HepG2 (cell line): ENCODE results near the gene FOSB. TPM values are rescaled to one million over a fixed set of nuclear protein-coding genes. Genes with fewer than 3 reads are reported as not detected.

ENCODE experiments used
- ATAC-seq: fragments of 200-7000 bp; cut with Tn5 transposase; 3 replicates; pipeline ENCODE4 v1.9.1; 2020; ENCODE audit warnings: mild to moderate bottlenecking, moderate library complexity
- BruUV-seq: library from RNA; stranded (reverse); fragments of 400-500 nt; replicated peaks from 2 replicates; lab custom pipeline; 2021; lab: Mats Ljungman, UMichigan
- CTCF ChIA-PET: fragments of 300-600 bp; formaldehyde crosslinking; extraction: SDS; loops from one replicate; lab custom pipeline; 2021; ENCODE audit warnings: low total read pairs, inconsistent platforms, low intra/inter-chr PET ratio; lab: Yijun Ruan, JAX
- POLR2A ChIA-PET: fragments of 350-600 bp; sonication (Branson Sonifier 250); formaldehyde crosslinking; loops from one replicate; lab custom pipeline; 2020; ENCODE audit warnings: antibody characterized with exemption, inconsistent platforms; lab: Yijun Ruan, JAX
- DNase-seq: peaks from one replicate; pipeline ENCODE4 v3.0.0-alpha.2; 2015; ENCODE audit warnings: low spot score
- FAIRE-seq: peaks from 3 replicates; lab custom pipeline; 2011; peaks lifted over from hg19 to GRCh38; lab: Jason Lieb, UNC
- H2AFZ ChIP-seq: one replicate; pipeline ENCODE4 v1.6.1; 2011; ENCODE audit warnings: low read length, inconsistent platforms
- H3K27ac ChIP-seq: fragments of 300-600 bp; 3 replicates; pipeline ENCODE4 v1.8.0; 2011; ENCODE audit warnings: mixed run types, mild to moderate bottlenecking, mixed read lengths, low read length, inconsistent platforms; ENCODE audit not compliant: insufficient read depth; ENCODE audit errors: extremely low read length
- H3K27me3 ChIP-seq, 2 experiments: fragments of 200-600 bp in 1 of 2; 2 replicates in 1 of 2; 3 replicates in 1 of 2; pipeline versions ENCODE4 v1.6.0 to v1.8.0; 2011; ENCODE audit warnings: low read length in 2 of 2, mild to moderate bottlenecking in 2 of 2, moderate library complexity in 2 of 2, inconsistent platforms in 1 of 2; ENCODE audit not compliant: insufficient read depth in 2 of 2, control insufficient read depth in 1 of 2
- H3K36me3 ChIP-seq, 2 experiments: fragments of 200-600 bp in 1 of 2; replicated peaks in 1 of 2; 2 replicates in 1 of 2; 3 replicates in 1 of 2; pipeline versions ENCODE4 v1.5.1 to v1.8.0; 2011; ENCODE audit warnings: low read length in 2 of 2, inconsistent platforms in 1 of 2; ENCODE audit not compliant: insufficient read depth in 2 of 2, control insufficient read depth in 1 of 2
- H3K4me1 ChIP-seq: 2 replicates; pipeline ENCODE4 v1.5.1; 2012; ENCODE audit warnings: low read length, inconsistent platforms; ENCODE audit not compliant: insufficient read depth
- H3K4me2 ChIP-seq: 2 replicates; pipeline ENCODE4 v1.6.0; 2011; ENCODE audit warnings: low read depth, low read length, inconsistent platforms
- H3K4me3 ChIP-seq, 3 experiments: fragments of 200-600 bp in 1 of 3; sonication (generic), shearing (Covaris generic) in 1 of 3; replicated peaks in 1 of 3; 2 replicates each; pipeline ENCODE4 v1.5.1; 2011 to 2016; ENCODE audit warnings: low read length in 3 of 3, inconsistent platforms in 2 of 3, low read depth in 2 of 3, mild to moderate bottlenecking in 2 of 3, control low read depth in 1 of 3, mixed read lengths in 1 of 3; ENCODE audit not compliant: insufficient read depth in 1 of 3
- H3K79me2 ChIP-seq: one replicate; pipeline ENCODE4 v1.6.1; 2011; ENCODE audit warnings: low read length, inconsistent platforms; ENCODE audit not compliant: insufficient read depth
- H3K9ac ChIP-seq: 2 replicates; pipeline ENCODE4 v1.6.0; 2011; ENCODE audit warnings: mild to moderate bottlenecking, low read depth, low read length, inconsistent platforms; ENCODE audit not compliant: insufficient read depth
- H3K9me3 ChIP-seq: 2 replicates; pipeline ENCODE4 v1.5.1; 2012; ENCODE audit warnings: mild to moderate bottlenecking, low read length
- H4K20me1 ChIP-seq: 2 replicates; pipeline ENCODE4 v1.6.0; 2011; ENCODE audit warnings: inconsistent platforms, mild to moderate bottlenecking, low read length, moderate library complexity; ENCODE audit not compliant: insufficient read depth
- IKZF1 ChIP-seq: fragments of 450-650 bp; IDR thresholded peaks from 2 replicates; pipeline ENCODE4 v1.7.1; 2016
- NFYC ChIP-seq: IDR thresholded peaks from 2 replicates; pipeline ENCODE4 v1.6.1; 2016; ENCODE audit warnings: missing genetic modification reagents, missing compliant biosample characterization
- PHF8 ChIP-seq: sonication (generic); formaldehyde crosslinking; IDR thresholded peaks from 2 replicates; pipeline ENCODE4 v1.5.0; 2020; ENCODE audit warnings: missing genetic modification reagents
- PRPF4 ChIP-seq: fragments of 200-400 bp; formaldehyde crosslinking; IDR thresholded peaks from 2 replicates; pipeline ENCODE4 v1.6.1; 2016; ENCODE audit warnings: low read length, low read depth; ENCODE audit not compliant: poor library complexity, severe bottlenecking
- SP2 ChIP-seq: sonication (generic); formaldehyde crosslinking; IDR thresholded peaks from 2 replicates; pipeline ENCODE4 v1.5.1; 2020; ENCODE audit warnings: mild to moderate bottlenecking, missing genetic modification reagents
- ZMYM4 ChIP-seq: sonication (generic); formaldehyde crosslinking; IDR thresholded peaks from 2 replicates; pipeline ENCODE4 v1.8.1; 2023; ENCODE audit warnings: mild to moderate bottlenecking, missing genetic modification reagents
- ZNF660 ChIP-seq: sonication (generic); formaldehyde crosslinking; IDR thresholded peaks from 2 replicates; pipeline ENCODE4 v1.5.1; 2020; ENCODE audit warnings: mild to moderate bottlenecking, low read depth, missing genetic modification reagents, borderline replicate concordance
- WGBS: methylation state at CpG from one replicate; pipeline ENCODE4 v1.1.6; 2017; ENCODE audit warnings: low lambda C conversion rate; 5-methylcytosine and 5-hydroxymethylcytosine counted together
- in situ Hi-C: cut with HindIII; loops from 2 replicates; pipeline ENCODE4 v1.10.0; 2017; ENCODE audit warnings: low pct_unique_long_range_greater_than_20kb; ENCODE audit not compliant: extremely low pct_ligation_motif_present
- intact Hi-C: fragments of 100-400 bp; cut with micrococcal nuclease; formaldehyde crosslinking; loops from one replicate; pipeline ENCODE4 v1.10.0; 2022; ENCODE audit not compliant: unreplicated experiment
- polyA plus RNA-seq, 8 experiments: library from polyadenylated mRNA; depleted of rRNA in 3 of 8; stranded (reverse) in 7 of 8; unstranded in 1 of 8; fragments of >200 nt; fragmentation: Illumina TruSeq in 4 of 8; extraction: Trizol in 4 of 8; gene quantifications; 2 replicates each; pipeline versions ENCODE4 v1.2.1 to v1.2.3, GENCODE V29; 2011 to 2016; ENCODE audit warnings: low read depth in 4 of 8, missing spikeins in 1 of 8, mixed read lengths in 1 of 8; ENCODE audit not compliant: insufficient read depth in 1 of 8
- total RNA-seq, 5 experiments: library from RNA; depleted of rRNA; stranded (reverse); fragments of >200 nt; fragmentation: Illumina TruSeq; extraction: Trizol; gene quantifications; 2 replicates each; pipeline ENCODE4 v1.2.3, GENCODE V29; 2016; ENCODE audit warnings: low read depth in 1 of 5
- TF ChIP-seq, protein P1 (sequence below): sonication (generic); formaldehyde crosslinking; IDR thresholded peaks from 2 replicates; pipeline ENCODE4 v1.4.0; 2020; ENCODE audit warnings: missing genetic modification reagents
- TF ChIP-seq, protein P2 (sequence below), 2 experiments: sonication (generic) in 1 of 2; formaldehyde crosslinking in 1 of 2; IDR thresholded peaks; 2 replicates each; pipeline versions ENCODE4 v1.4.0 to v1.6.1; 2018 to 2020; ENCODE audit warnings: missing genetic modification reagents in 2 of 2, borderline replicate concordance in 1 of 2, low read depth in 1 of 2, mild to moderate bottlenecking in 1 of 2, missing biosample characterization in 1 of 2
- TF ChIP-seq, protein P3 (sequence below): sonication (generic); formaldehyde crosslinking; IDR thresholded peaks from 2 replicates; pipeline ENCODE4 v1.5.0; 2020; ENCODE audit warnings: missing genetic modification reagents
- TF ChIP-seq, protein P4 (sequence below): sonication (generic); formaldehyde crosslinking; IDR thresholded peaks from 2 replicates; pipeline ENCODE4 v1.5.0; 2020; ENCODE audit warnings: mild to moderate bottlenecking, missing genetic modification reagents
- TF ChIP-seq, protein P5 (sequence below): IDR thresholded peaks from 2 replicates; pipeline ENCODE4 v1.6.1; 2016; ENCODE audit warnings: missing compliant biosample characterization, missing genetic modification reagents, borderline replicate concordance
- TF ChIP-seq, protein P6 (sequence below): sonication (generic); formaldehyde crosslinking; conservative IDR thresholded peaks from 2 replicates; pipeline ENCODE4 v1.8.1; 2023; ENCODE audit warnings: missing genetic modification reagents

The FOSB gene
- total and polyA plus RNA-seq, 2 of the 13 experiments (the other 11 are each of a cell fraction or from before 2014, with no cell fraction given), result 2.8 to 6.0 TPM

DNA sequence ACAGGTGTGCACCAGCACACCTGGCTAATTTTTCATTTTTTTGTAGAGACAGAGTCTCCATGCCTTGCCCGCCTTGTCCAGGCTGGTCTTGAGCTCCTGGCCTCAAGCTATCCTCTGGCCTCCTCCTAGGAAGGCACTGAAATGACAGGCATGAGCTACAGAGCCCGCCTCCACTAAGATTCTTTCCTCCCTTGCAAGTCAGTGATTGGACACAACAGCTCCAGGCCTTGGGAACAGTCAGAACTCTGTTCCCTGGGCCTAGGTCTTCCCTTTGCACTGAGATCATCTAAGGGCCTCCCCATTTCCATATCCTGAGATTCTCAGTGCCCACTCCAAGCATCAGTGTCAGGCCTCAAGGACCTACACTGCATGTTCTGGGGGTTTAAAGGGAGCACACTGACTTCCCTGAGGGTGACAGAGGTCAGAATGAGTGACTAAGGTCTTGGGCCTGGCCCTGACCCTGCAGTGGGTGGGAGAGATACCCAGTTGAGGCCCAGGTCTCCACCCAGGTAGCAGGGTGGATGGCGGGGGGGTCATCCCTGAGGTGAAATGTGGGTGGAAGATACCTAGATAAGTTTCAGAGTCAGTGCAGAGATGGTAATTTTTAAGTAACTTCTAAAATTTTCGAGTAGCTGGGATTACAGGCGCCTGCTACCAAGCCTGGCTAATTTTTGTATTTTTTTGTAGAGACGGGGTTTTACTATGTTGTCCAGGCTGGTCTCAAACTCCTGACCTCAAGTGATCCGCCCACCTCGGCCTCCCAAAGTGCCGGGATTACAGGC, 26.7 kb upstream of the FOSB start:
- Histone ChIP-seq H3K9ac (peak overlapping the region; percentile 20; the same call in 1 of the 2 replicates), H3K36me3 (no peaks in the 10 kb centered on the region), H3K4me3 (peak overlapping the region in 1 of 3 experiments; percentile 77; a peak in 1 of 6 replicates), H2AFZ (no peak overlapping the region), H4K20me1 (no peaks in the 10 kb centered on the region), H3K4me1 (peaks cover 58% of the 10 kb centered on the region), H3K4me2 (peak overlapping the region; percentile 96), H3K27ac (no peak overlapping the region), H3K79me2 (no peaks in the 10 kb centered on the region), H3K9me3 (no peaks in the 10 kb centered on the region), H3K27me3 (no peaks in the 10 kb centered on the region)
- ChIA-PET CTCF (interaction anchor here (3.7 to 4.4 kb wide), 2 partner anchors 37 to 45 kb away, joined by 21 to 117 read pairs; no protein-coding TSS in a partner anchor), POLR2A (interaction anchor here (1.1 to 2.9 kb wide), 3 partner anchors 10 to 38 kb away, joined by 5 to 40 read pairs (median 11); partner anchors contain the start of gene FOSB)
- DNase-seq, result no peak
- no TSS peak for BruUV-seq
- FAIRE-seq, result peak; percentile 32
- intact Hi-C loops (no loop called here), in situ Hi-C loops (loop anchor here (5.0 kb wide), 1 partner anchor 36 kb away; no protein-coding TSS in a partner anchor)
- peak; percentile 24 for ATAC-seq
- 23% methylated on average over 9 of the region's 9 CpGs for WGBS
- TF ChIP-seq PHF8 (CRISPR knock-in tag) (no peak), ZNF660 (no peak), PRPF4 (no peak), ZMYM4 (no peak), NFYC (CRISPR knock-in tag) (peak; percentile 33; the same call in 1 of the 2 replicates), IKZF1 (no peak), SP2 (CRISPR knock-in tag) (0 out of 2 replicates have a peak, but pooled peaks have one; percentile 21)
- TF ChIP-seq, protein P1, sequence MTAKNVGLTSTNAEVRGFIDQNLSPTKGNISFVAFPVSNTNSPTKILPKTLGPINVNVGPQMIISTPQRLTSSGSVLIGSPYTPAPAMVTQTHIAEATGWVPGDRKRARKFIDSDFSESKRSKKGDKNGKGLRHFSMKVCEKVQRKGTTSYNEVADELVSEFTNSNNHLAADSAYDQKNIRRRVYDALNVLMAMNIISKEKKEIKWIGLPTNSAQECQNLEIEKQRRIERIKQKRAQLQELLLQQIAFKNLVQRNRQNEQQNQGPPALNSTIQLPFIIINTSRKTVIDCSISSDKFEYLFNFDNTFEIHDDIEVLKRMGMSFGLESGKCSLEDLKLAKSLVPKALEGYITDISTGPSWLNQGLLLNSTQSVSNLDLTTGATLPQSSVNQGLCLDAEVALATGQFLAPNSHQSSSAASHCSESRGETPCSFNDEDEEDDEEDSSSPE, result 0 out of 2 replicates have a peak, but pooled peaks have one; percentile 21
- TF ChIP-seq, protein P2, sequence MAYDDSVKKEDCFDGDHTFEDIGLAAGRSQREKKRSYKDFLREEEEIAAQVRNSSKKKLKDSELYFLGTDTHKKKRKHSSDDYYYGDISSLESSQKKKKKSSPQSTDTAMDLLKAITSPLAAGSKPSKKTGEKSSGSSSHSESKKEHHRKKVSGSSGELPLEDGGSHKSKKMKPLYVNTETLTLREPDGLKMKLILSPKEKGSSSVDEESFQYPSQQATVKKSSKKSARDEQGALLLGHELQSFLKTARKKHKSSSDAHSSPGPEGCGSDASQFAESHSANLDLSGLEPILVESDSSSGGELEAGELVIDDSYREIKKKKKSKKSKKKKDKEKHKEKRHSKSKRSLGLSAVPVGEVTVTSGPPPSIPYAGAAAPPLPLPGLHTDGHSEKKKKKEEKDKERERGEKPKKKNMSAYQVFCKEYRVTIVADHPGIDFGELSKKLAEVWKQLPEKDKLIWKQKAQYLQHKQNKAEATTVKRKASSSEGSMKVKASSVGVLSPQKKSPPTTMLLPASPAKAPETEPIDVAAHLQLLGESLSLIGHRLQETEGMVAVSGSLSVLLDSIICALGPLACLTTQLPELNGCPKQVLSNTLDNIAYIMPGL (CRISPR knock-in tag; IDR thresholded peaks at IDR 0.05; ENCODE audit: borderline replicate concordance in 1 of 2, low read depth in 1 of 2), result 0 out of 4 replicates have a peak, but pooled peaks of 1 of the 2 experiments have one; percentile 18
- TF ChIP-seq, protein P3, sequence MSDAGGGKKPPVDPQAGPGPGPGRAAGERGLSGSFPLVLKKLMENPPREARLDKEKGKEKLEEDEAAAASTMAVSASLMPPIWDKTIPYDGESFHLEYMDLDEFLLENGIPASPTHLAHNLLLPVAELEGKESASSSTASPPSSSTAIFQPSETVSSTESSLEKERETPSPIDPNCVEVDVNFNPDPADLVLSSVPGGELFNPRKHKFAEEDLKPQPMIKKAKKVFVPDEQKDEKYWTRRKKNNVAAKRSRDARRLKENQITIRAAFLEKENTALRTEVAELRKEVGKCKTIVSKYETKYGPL (CRISPR knock-in tag), result no peak
- TF ChIP-seq, protein P4, sequence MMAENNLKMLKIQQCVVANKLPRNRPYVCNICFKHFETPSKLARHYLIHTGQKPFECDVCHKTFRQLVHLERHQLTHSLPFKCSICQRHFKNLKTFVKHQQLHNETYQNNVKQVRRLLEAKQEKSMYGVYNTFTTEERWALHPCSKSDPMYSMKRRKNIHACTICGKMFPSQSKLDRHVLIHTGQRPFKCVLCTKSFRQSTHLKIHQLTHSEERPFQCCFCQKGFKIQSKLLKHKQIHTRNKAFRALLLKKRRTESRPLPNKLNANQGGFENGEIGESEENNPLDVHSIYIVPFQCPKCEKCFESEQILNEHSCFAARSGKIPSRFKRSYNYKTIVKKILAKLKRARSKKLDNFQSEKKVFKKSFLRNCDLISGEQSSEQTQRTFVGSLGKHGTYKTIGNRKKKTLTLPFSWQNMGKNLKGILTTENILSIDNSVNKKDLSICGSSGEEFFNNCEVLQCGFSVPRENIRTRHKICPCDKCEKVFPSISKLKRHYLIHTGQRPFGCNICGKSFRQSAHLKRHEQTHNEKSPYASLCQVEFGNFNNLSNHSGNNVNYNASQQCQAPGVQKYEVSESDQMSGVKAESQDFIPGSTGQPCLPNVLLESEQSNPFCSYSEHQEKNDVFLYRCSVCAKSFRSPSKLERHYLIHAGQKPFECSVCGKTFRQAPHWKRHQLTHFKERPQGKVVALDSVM (CRISPR knock-in tag), result peak; percentile 45; the same call in 1 of the 2 replicates
- TF ChIP-seq, protein P5, sequence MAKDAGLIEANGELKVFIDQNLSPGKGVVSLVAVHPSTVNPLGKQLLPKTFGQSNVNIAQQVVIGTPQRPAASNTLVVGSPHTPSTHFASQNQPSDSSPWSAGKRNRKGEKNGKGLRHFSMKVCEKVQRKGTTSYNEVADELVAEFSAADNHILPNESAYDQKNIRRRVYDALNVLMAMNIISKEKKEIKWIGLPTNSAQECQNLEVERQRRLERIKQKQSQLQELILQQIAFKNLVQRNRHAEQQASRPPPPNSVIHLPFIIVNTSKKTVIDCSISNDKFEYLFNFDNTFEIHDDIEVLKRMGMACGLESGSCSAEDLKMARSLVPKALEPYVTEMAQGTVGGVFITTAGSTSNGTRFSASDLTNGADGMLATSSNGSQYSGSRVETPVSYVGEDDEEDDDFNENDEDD, result peak; percentile 19; the same call in 1 of the 2 replicates
- TF ChIP-seq, protein P6, sequence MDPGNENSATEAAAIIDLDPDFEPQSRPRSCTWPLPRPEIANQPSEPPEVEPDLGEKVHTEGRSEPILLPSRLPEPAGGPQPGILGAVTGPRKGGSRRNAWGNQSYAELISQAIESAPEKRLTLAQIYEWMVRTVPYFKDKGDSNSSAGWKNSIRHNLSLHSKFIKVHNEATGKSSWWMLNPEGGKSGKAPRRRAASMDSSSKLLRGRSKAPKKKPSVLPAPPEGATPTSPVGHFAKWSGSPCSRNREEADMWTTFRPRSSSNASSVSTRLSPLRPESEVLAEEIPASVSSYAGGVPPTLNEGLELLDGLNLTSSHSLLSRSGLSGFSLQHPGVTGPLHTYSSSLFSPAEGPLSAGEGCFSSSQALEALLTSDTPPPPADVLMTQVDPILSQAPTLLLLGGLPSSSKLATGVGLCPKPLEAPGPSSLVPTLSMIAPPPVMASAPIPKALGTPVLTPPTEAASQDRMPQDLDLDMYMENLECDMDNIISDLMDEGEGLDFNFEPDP (CRISPR knock-in tag), result no peak
